K562 treated with DMSO at 1 percent for 48 hours (cell line): ENCODE measurements around the gene KRTAP19-5. TPM values are rescaled to one million over a fixed set of nuclear protein-coding genes. Genes with fewer than 3 reads are reported as not detected.

Experiments used
- total RNA-seq: library from RNA; unstranded; fragments of 300-600 nt; gene quantifications from 2 replicates; pipeline ENCODE4 v1.2.3, GENCODE V29; 2022; ENCODE audit warnings: low replicate concordance; ENCODE audit errors: extremely low read depth

Gene KRTAP19-5
- not detected in 2 replicates for total RNA-seq

GRCh38 chr21:30502041-30502440, at the start of gene KRTAP19-5:
TSS of gene KRTAP19-5 (minus strand) at chr21:30502141. CDS start at chr21:30502090, 51 bp downstream.

GRCh38 chr21:30541764-30542163, 39.8 kb upstream of the KRTAP19-5 start, which contains the start of gene KRTAP19-6:
TSS of gene KRTAP19-6 (minus strand) at chr21:30541864. CDS start at chr21:30541833, 31 bp downstream.

GRCh38 chr21:30497065-30497464, 4.9 kb downstream of the KRTAP19-5 start, which contains the start of gene KRTAP19-4:
TSS of gene KRTAP19-4 (minus strand) at chr21:30497165. CDS start at chr21:30497110, 55 bp downstream.

GRCh38 chr21:30491963-30492428, 9.9 kb downstream of the KRTAP19-5 start, which contains the start of gene KRTAP19-3:
TSS of gene KRTAP19-3 (minus strand) at chr21:30492013. CDS start at chr21:30491957, 56 bp downstream.

GRCh38 chr21:30487336-30487735, 14.6 kb downstream of the KRTAP19-5 start, which contains the start of gene KRTAP19-2:
TSS of gene KRTAP19-2 (minus strand) at chr21:30487436. CDS start at chr21:30487348, 88 bp downstream.

GRCh38 chr21:30480145-30480544, 21.8 kb downstream of the KRTAP19-5 start, which contains the start of gene KRTAP19-1:
TSS of gene KRTAP19-1 (minus strand) at chr21:30480367. CDS start at chr21:30480317, 50 bp downstream.

Other genes with a start within 250 kb of the KRTAP19-5 start
- gene KRTAP24-1, start 219.2 kb downstream of the KRTAP19-5 start, total RNA-seq = not detected in 2 replicates
- not detected in 2 replicates for gene KRTAP25-1, start 212.6 kb downstream of the KRTAP19-5 start, total RNA-seq
- not detected in 2 replicates for gene KRTAP26-1, start 181.8 kb downstream of the KRTAP19-5 start, total RNA-seq
- not detected in 2 replicates for gene KRTAP27-1, start 164.4 kb downstream of the KRTAP19-5 start, total RNA-seq
- not detected in 2 replicates for gene KRTAP23-1, start 153.5 kb downstream of the KRTAP19-5 start, total RNA-seq
- not detected in 2 replicates for gene KRTAP13-2, start 129.9 kb downstream of the KRTAP19-5 start, total RNA-seq
- not detected in 2 replicates for gene KRTAP13-1, start 106.1 kb downstream of the KRTAP19-5 start, total RNA-seq
- gene KRTAP13-3, start 76.2 kb downstream of the KRTAP19-5 start, total RNA-seq = not detected in 2 replicates
- not detected in 2 replicates for gene KRTAP13-4, start 71.9 kb downstream of the KRTAP19-5 start, total RNA-seq
- not detected in 2 replicates for gene KRTAP15-1, start 61.9 kb downstream of the KRTAP19-5 start, total RNA-seq
- not detected in 2 replicates for gene KRTAP19-1, start 21.8 kb downstream of the KRTAP19-5 start, total RNA-seq
- not detected in 2 replicates for gene KRTAP19-2, start 14.7 kb downstream of the KRTAP19-5 start, total RNA-seq
- not detected in 2 replicates for gene KRTAP19-3, start 10.1 kb downstream of the KRTAP19-5 start, total RNA-seq
- gene KRTAP19-4, start 5.0 kb downstream of the KRTAP19-5 start, total RNA-seq = not detected in 2 replicates
- not detected in 2 replicates for gene KRTAP19-6, start 39.7 kb upstream of the KRTAP19-5 start, total RNA-seq
- gene KRTAP19-7, start 59.2 kb upstream of the KRTAP19-5 start, total RNA-seq = not detected in 2 replicates
- not detected in 2 replicates for gene KRTAP22-2, start 88.3 kb upstream of the KRTAP19-5 start, total RNA-seq
- gene KRTAP6-3, start 90.3 kb upstream of the KRTAP19-5 start, total RNA-seq = not detected in 2 replicates
- not detected in 2 replicates for gene KRTAP6-2, start 96.8 kb upstream of the KRTAP19-5 start, total RNA-seq
- gene KRTAP22-1, start 98.9 kb upstream of the KRTAP19-5 start, total RNA-seq = not detected in 2 replicates
- gene KRTAP6-1, start 111.8 kb upstream of the KRTAP19-5 start, total RNA-seq = not detected in 2 replicates
- not detected in 2 replicates for gene KRTAP20-1, start 114.3 kb upstream of the KRTAP19-5 start, total RNA-seq
- not detected in 2 replicates for gene KRTAP20-4, start 118.5 kb upstream of the KRTAP19-5 start, total RNA-seq
- gene KRTAP20-2, start 133.1 kb upstream of the KRTAP19-5 start, total RNA-seq = not detected in 2 replicates
- not detected in 2 replicates for gene KRTAP20-3, start 140.7 kb upstream of the KRTAP19-5 start, total RNA-seq
- not detected in 2 replicates for gene KRTAP21-3, start 216.6 kb upstream of the KRTAP19-5 start, total RNA-seq
- not detected in 2 replicates for gene KRTAP21-2, start 245.1 kb upstream of the KRTAP19-5 start, total RNA-seq